HEK293 (cell line): ENCODE measurements around the gene LTK.

Source experiments
- CTCF ChIA-PET: fragments of 350-600 bp; formaldehyde crosslinking; extraction: SDS; loops from one replicate; lab custom pipeline; 2021; ENCODE audit warnings: antibody characterized with exemption; lab: Yijun Ruan, JAX
- POLR2A ChIA-PET: fragments of 300-600 bp; formaldehyde crosslinking; extraction: SDS; loops from one replicate; lab custom pipeline; 2020; ENCODE audit warnings: antibody characterized with exemption, inconsistent platforms; lab: Yijun Ruan, JAX
- H3K27ac ChIP-seq: fragments of 200-500 bp; sonication (Bioruptor generic); 2 replicates; pipeline ENCODE4 v1.5.1; 2014; ENCODE audit warnings: low read depth, low read length, control low read depth, inconsistent platforms; ENCODE audit errors: extremely low read depth
- H3K36me3 ChIP-seq, 2 experiments: fragments of 200-500 bp in 1 of 2; sonication (Bioruptor generic) in 1 of 2; 1 replicate in 1 of 2; 2 replicates in 1 of 2; pipeline ENCODE4 v1.5.1; 2014 to 2017; ENCODE audit warnings: inconsistent platforms in 2 of 2, low read length in 2 of 2; ENCODE audit not compliant: control insufficient read depth in 2 of 2, insufficient read depth in 1 of 2
- H3K4me1 ChIP-seq: fragments of 200-500 bp; sonication (Bioruptor generic); 2 replicates; pipeline ENCODE4 v1.5.1; 2014; ENCODE audit warnings: mild to moderate bottlenecking, low read length, inconsistent platforms; ENCODE audit not compliant: control insufficient read depth, insufficient read depth
- H3K4me3 ChIP-seq: 2 replicates; pipeline ENCODE4 v1.5.1; 2011; ENCODE audit warnings: low read depth, mild to moderate bottlenecking, control low read depth, low read length, moderate library complexity
- H3K9me3 ChIP-seq: fragments of 200-500 bp; sonication (Bioruptor generic); 2 replicates; pipeline ENCODE4 v1.5.1; 2014; ENCODE audit warnings: low read depth, low read length, inconsistent platforms; ENCODE audit not compliant: control insufficient read depth, insufficient read depth
- BCL11A ChIP-seq: fragments of 450-650 bp; formaldehyde crosslinking; IDR thresholded peaks from 2 replicates; pipeline ENCODE4 v1.5.1; 2016; ENCODE audit warnings: low read depth, missing biosample characterization, missing genetic modification characterization
- GLI4 ChIP-seq: fragments of 450-650 bp; formaldehyde crosslinking; IDR thresholded peaks from 2 replicates; pipeline ENCODE4 v1.5.1; 2016; ENCODE audit warnings: missing biosample characterization, missing genetic modification characterization
- MZF1 ChIP-seq: fragments of 450-650 bp; formaldehyde crosslinking; IDR thresholded peaks from 2 replicates; pipeline ENCODE4 v1.5.1; 2017; ENCODE audit warnings: missing biosample characterization, missing genetic modification characterization, borderline replicate concordance
- PRDM10 ChIP-seq: fragments of 450-650 bp; formaldehyde crosslinking; IDR thresholded peaks from 2 replicates; pipeline ENCODE4 v1.5.1; 2016; ENCODE audit warnings: missing biosample characterization, missing genetic modification characterization
- PRDM6 ChIP-seq: fragments of 450-650 bp; formaldehyde crosslinking; IDR thresholded peaks from 2 replicates; pipeline ENCODE4 v1.5.1; 2017; ENCODE audit warnings: missing biosample characterization, missing genetic modification characterization
- SETDB1 ChIP-seq: IDR thresholded peaks from one replicate; pipeline ENCODE4 v1.6.1; 2017; ENCODE audit warnings: mild to moderate bottlenecking, low read length, moderate library complexity, mixed read lengths; ENCODE audit not compliant: insufficient read length
- ZNF133 ChIP-seq: fragments of 450-650 bp; formaldehyde crosslinking; IDR thresholded peaks from 2 replicates; pipeline ENCODE4 v1.5.1; 2016; ENCODE audit warnings: missing biosample characterization, missing genetic modification characterization
- ZNF211 ChIP-seq: fragments of 450-650 bp; formaldehyde crosslinking; IDR thresholded peaks from 2 replicates; pipeline ENCODE4 v1.5.1; 2016; ENCODE audit warnings: low read depth, missing biosample characterization, missing genetic modification characterization
- ZNF391 ChIP-seq: fragments of 450-650 bp; formaldehyde crosslinking; IDR thresholded peaks from 2 replicates; pipeline ENCODE4 v1.5.1; 2016; ENCODE audit warnings: low read depth, missing biosample characterization, missing genetic modification characterization, borderline replicate concordance
- ZNF394 ChIP-seq: fragments of 450-650 bp; formaldehyde crosslinking; IDR thresholded peaks from 2 replicates; pipeline ENCODE4 v1.5.1; 2016; ENCODE audit warnings: missing biosample characterization, missing genetic modification characterization, mild to moderate bottlenecking, moderate library complexity, borderline replicate concordance
- ZNF473 ChIP-seq: fragments of 450-650 bp; formaldehyde crosslinking; IDR thresholded peaks from 2 replicates; pipeline ENCODE4 v1.5.1; 2017; ENCODE audit warnings: missing biosample characterization, missing genetic modification characterization
- ZNF501 ChIP-seq: fragments of 450-650 bp; formaldehyde crosslinking; IDR thresholded peaks from 2 replicates; pipeline ENCODE4 v1.5.1; 2016; ENCODE audit warnings: missing biosample characterization, missing genetic modification characterization
- ZNF510 ChIP-seq: fragments of 450-650 bp; formaldehyde crosslinking; IDR thresholded peaks from 2 replicates; pipeline ENCODE4 v1.5.1; 2018; ENCODE audit warnings: mild to moderate bottlenecking, missing genetic modification characterization, missing biosample characterization; ENCODE audit not compliant: insufficient replicate concordance
- ZNF571 ChIP-seq: fragments of 450-650 bp; formaldehyde crosslinking; IDR thresholded peaks from 2 replicates; pipeline ENCODE4 v1.5.0; 2017; ENCODE audit warnings: missing biosample characterization, missing genetic modification characterization
- TF ChIP-seq, protein P1 (sequence below): fragments of 450-650 bp; IDR thresholded peaks from 2 replicates; pipeline ENCODE4 v1.5.1; 2018; ENCODE audit warnings: missing biosample characterization, mild to moderate bottlenecking, missing genetic modification characterization

Gene LTK

DNA sequence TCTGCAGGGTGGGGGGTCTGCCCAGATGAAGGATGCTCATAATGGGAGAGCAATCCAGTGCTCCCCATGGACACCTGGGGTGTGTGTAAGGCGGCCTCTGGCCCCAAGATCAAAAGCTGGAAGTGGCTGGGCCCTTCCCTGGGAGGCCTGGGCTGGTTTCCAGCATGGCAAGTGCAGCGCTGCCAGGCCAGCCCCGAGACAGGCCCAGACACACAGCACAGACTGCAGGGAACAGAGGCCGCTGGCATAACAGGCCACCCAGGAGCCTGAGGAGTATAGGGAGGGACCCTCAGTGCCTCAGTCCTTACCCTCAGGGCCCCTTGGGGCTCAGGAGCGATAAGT, 10.0 kb downstream of the LTK start (continued):
- no peak for TF ChIP-seq PRDM10 (tag by site-specific recombination)
- TF ChIP-seq ZNF391: no peak
- TF ChIP-seq ZNF394 (tag by site-specific recombination): no peak
- no peak for TF ChIP-seq ZNF571
- no peak for TF ChIP-seq SETDB1

GRCh38 chr15:41502795-41503668, 10.6 kb downstream of the LTK start:
- ChIA-PET CTCF (no interaction called here), POLR2A (no interaction called here)
- Histone ChIP-seq H3K4me3 (no peak overlapping the region), H3K4me1 (no peaks in the 10 kb centered on the region), H3K9me3 (no peaks in the 10 kb centered on the region)
- TF ChIP-seq BCL11A (no peak), ZNF473 (tag by site-specific recombination) (no peak), ZNF510 (tag by site-specific recombination) (no peak), PRDM6 (no peak), ZNF133 (no peak), ZNF211 (no peak), ZNF501 (no peak), GLI4 (tag by site-specific recombination) (no peak), MZF1 (tag by site-specific recombination) (no peak)
- TF ChIP-seq, protein P1, sequence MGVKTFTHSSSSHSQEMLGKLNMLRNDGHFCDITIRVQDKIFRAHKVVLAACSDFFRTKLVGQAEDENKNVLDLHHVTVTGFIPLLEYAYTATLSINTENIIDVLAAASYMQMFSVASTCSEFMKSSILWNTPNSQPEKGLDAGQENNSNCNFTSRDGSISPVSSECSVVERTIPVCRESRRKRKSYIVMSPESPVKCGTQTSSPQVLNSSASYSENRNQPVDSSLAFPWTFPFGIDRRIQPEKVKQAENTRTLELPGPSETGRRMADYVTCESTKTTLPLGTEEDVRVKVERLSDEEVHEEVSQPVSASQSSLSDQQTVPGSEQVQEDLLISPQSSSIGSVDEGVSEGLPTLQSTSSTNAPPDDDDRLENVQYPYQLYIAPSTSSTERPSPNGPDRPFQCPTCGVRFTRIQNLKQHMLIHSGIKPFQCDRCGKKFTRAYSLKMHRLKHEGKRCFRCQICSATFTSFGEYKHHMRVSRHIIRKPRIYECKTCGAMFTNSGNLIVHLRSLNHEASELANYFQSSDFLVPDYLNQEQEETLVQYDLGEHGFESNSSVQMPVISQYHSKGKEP (tag by site-specific recombination): no peak
- TF ChIP-seq, all 188 proteins: peak for 0
- no peaks in the 10 kb centered on the region for H3K36me3 ChIP-seq
- no peak overlapping the region for H3K27ac ChIP-seq
